Endothelial cell of umbilical vein (primary cell): ENCODE results near the gene CDH23. TPM values are rescaled to one million over a fixed set of nuclear protein-coding genes. Genes with fewer than 3 reads are reported as not detected.

Experiments used
- BruUV-seq: library from RNA; stranded (reverse); fragments of 400-500 nt; replicated peaks from 2 replicates; lab custom pipeline; 2021; lab: Mats Ljungman, UMichigan
- CTCF ChIA-PET: fragments of 300-600, 350-600 bp; sonication (Branson Sonifier 250); formaldehyde crosslinking; loops from one replicate; lab custom pipeline; 2021; ENCODE audit warnings: antibody characterized with exemption, inconsistent platforms; lab: Charles Lee
- POLR2A ChIA-PET: fragments of 300-600, 350-600 bp; sonication (Branson Sonifier 250); formaldehyde crosslinking; loops from one replicate; lab custom pipeline; 2021; ENCODE audit warnings: antibody characterized with exemption, inconsistent platforms; lab: Charles Lee
- DNase-seq: peaks from one replicate; pipeline ENCODE4 v3.0.0-alpha.2; 2011; ENCODE audit warnings: low read depth, low spot score
- FAIRE-seq: peaks from 2 replicates; lab custom pipeline; 2011; peaks lifted over from hg19 to GRCh38; lab: Jason Lieb, UNC
- H2AFZ ChIP-seq: 2 replicates; pipeline ENCODE4 v1.6.0; 2012; ENCODE audit warnings: low read depth, low read length, control low read depth, inconsistent platforms
- H3K27ac ChIP-seq: 2 replicates; pipeline ENCODE4 v1.5.1; 2011; ENCODE audit warnings: low read depth, mild to moderate bottlenecking, control low read depth, low read length, moderate library complexity; ENCODE audit not compliant: insufficient read depth
- H3K27me3 ChIP-seq, 2 experiments: 2 replicates each; pipeline versions ENCODE4 v1.6.0 to v1.6.1; 2011; ENCODE audit warnings: low read length in 2 of 2, mixed read lengths in 1 of 2; ENCODE audit not compliant: control insufficient read depth in 2 of 2, insufficient read depth in 2 of 2
- H3K36me3 ChIP-seq, 2 experiments: 2 replicates in 1 of 2; 3 replicates in 1 of 2; pipeline ENCODE4 v1.5.1; 2011; ENCODE audit warnings: low read length in 2 of 2, mild to moderate bottlenecking in 1 of 2, moderate library complexity in 1 of 2; ENCODE audit not compliant: control insufficient read depth in 2 of 2, insufficient read depth in 2 of 2; ENCODE audit errors: extremely low read depth in 1 of 2
- H3K4me1 ChIP-seq: 3 replicates; pipeline ENCODE4 v1.5.1; 2011; ENCODE audit warnings: mild to moderate bottlenecking, low read length; ENCODE audit not compliant: control insufficient read depth, insufficient read depth; ENCODE audit errors: extremely low read depth
- H3K4me2 ChIP-seq: 2 replicates; pipeline ENCODE4 v1.6.1; 2011; ENCODE audit warnings: low read length, control low read depth, mixed read lengths; ENCODE audit not compliant: insufficient read depth
- H3K4me3 ChIP-seq, 3 experiments: fragments of 200-600 bp in 1 of 3; sonication (generic), shearing (Covaris generic) in 1 of 3; replicated peaks in 1 of 3; 2 replicates each; pipeline ENCODE4 v1.5.1; 2011 to 2016; ENCODE audit warnings: control low read depth in 3 of 3, low read length in 3 of 3, mild to moderate bottlenecking in 2 of 3, inconsistent platforms in 1 of 3, low read depth in 1 of 3, moderate library complexity in 1 of 3; ENCODE audit not compliant: insufficient read depth in 1 of 3
- H3K79me2 ChIP-seq: 2 replicates; pipeline ENCODE4 v1.6.0; 2012; ENCODE audit warnings: low read length, inconsistent platforms; ENCODE audit not compliant: control insufficient read depth, insufficient read depth
- H3K9ac ChIP-seq: replicated peaks from 2 replicates; pipeline ENCODE3; 2011; ENCODE audit warnings: low read length, control low read depth; ENCODE audit not compliant: insufficient read depth; ENCODE audit errors: extremely low read depth
- H3K9me1 ChIP-seq: replicated peaks from 3 replicates; pipeline ENCODE4 v1.6.0; 2011; ENCODE audit warnings: mild to moderate bottlenecking, low read length; ENCODE audit not compliant: control insufficient read depth, insufficient read depth; ENCODE audit errors: extremely low read depth
- H3K9me3 ChIP-seq: replicated peaks from 2 replicates; pipeline ENCODE4 v1.5.1; 2012; ENCODE audit warnings: low read length, inconsistent platforms; ENCODE audit not compliant: control insufficient read depth, insufficient read depth
- H4K20me1 ChIP-seq: replicated peaks from 2 replicates; pipeline ENCODE3; 2011; ENCODE audit warnings: mild to moderate bottlenecking, low read length; ENCODE audit not compliant: control insufficient read depth, insufficient read depth; ENCODE audit errors: extremely low read depth
- EZH2 ChIP-seq: IDR thresholded peaks from 2 replicates; pipeline ENCODE4 v1.6.1; 2012; ENCODE audit warnings: borderline replicate concordance, low read depth, mild to moderate bottlenecking, moderate library complexity, low read length, inconsistent platforms; ENCODE audit not compliant: severe bottlenecking
- FOS ChIP-seq: IDR thresholded peaks from 2 replicates; pipeline ENCODE4 v1.6.1; 2011; ENCODE audit warnings: mild to moderate bottlenecking, low read length, moderate library complexity, borderline replicate concordance; ENCODE audit not compliant: insufficient read depth
- GATA2 ChIP-seq: IDR thresholded peaks from 2 replicates; pipeline ENCODE4 v1.7.0; 2011; ENCODE audit warnings: low read depth, mild to moderate bottlenecking, moderate library complexity, mixed read lengths, low read length; ENCODE audit not compliant: insufficient read length, insufficient read depth
- MYC ChIP-seq: IDR thresholded peaks from one replicate; pipeline ENCODE4 v1.6.1; 2011; ENCODE audit warnings: mild to moderate bottlenecking, low read depth, low read length
- POLR2A ChIP-seq: IDR thresholded peaks from 2 replicates; pipeline ENCODE4 v1.6.1; 2012; ENCODE audit warnings: low read depth, mild to moderate bottlenecking, control low read depth, low read length
- POLR2AphosphoS5 ChIP-seq: IDR thresholded peaks from 2 replicates; pipeline ENCODE4 v1.6.1; 2012; ENCODE audit warnings: low read depth, mild to moderate bottlenecking, control low read depth, low read length, moderate library complexity; ENCODE audit not compliant: insufficient read depth
- dilution Hi-C: fragments of 300-500 bp; cut with MboI; formaldehyde crosslinking; loops from one replicate; pipeline ENCODE4 v1.15.0; 2019; ENCODE audit warnings: low sequenced_read_pairs; ENCODE audit not compliant: extremely low pct_ligation_motif_present
- intact Hi-C: fragments of 100-400 bp; cut with micrococcal nuclease; formaldehyde crosslinking; loops from one replicate; pipeline ENCODE4 v1.10.0; 2022
- polyA plus RNA-seq, 4 experiments: library from polyadenylated mRNA; depleted of rRNA in 3 of 4; stranded (reverse) in 3 of 4; unstranded in 1 of 4; fragments of >200 nt; gene quantifications; 2 replicates each; pipeline versions ENCODE4 v1.2.1 to v1.2.3, GENCODE V29; 2011 to 2012; ENCODE audit warnings: missing spikeins in 1 of 4
- total RNA-seq: library from RNA; stranded (reverse); gene quantifications from 2 replicates; pipeline ENCODE4 v1.2.3, GENCODE V29; 2021
- TF ChIP-seq, protein P1 (sequence below), 2 donors: IDR thresholded peaks; 1 replicate in 1 of 2; 2 replicates in 1 of 2; pipeline ENCODE4 v1.5.1; 2011; ENCODE audit warnings: low read length in 2 of 2, mild to moderate bottlenecking in 2 of 2, moderate library complexity in 2 of 2, control low read depth in 1 of 2, inconsistent platforms in 1 of 2, low read depth in 1 of 2; ENCODE audit not compliant: insufficient read depth in 1 of 2; ENCODE audit errors: extremely low read depth in 1 of 2

The CDH23 gene
- total and polyA plus RNA-seq, 2 donors (not counting 3 experiments of a cell fraction or from before 2014, with no cell fraction given), result not detected

DNA sequence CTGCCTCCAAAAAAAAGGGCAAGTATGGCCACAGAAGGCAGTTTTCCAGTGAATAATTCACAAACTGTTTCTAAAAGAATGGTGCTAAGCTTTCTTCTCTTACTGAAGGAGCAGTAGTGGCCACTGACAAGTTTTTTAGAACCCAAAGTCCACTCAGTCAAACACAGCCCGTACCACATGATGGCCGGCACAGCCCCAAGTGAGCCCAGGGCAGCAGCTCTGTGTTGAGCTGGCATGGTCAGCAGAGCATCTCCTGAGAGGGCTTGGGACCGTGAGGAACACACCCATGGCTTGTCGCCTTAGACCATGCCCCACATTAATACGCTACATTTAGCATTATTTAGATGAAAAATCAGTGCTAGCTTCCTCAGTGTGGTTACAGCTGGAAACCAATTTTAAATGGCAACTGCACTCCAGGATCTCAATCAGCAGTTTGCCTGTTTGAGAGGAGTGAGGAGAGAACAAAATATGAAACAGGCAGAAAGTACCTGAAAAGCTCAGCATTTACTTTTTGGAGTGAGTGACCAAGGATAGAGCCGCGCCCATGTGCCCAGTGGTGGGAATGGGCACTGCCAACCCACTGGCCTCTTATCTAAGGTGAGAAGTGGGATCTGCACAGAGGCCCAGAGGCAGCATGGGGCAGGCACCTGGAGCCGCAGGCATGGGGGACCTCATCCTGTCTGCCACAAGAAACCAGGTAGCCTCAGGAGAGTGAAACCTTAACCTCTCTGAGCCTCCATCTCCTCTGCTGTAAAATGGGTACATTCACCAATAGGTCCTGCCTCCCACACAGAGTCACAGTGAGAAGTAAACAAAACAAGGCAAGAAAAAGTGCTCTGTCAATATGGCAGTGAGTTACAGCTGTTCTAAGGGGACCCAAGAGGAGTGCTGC is 437.0 kb downstream of the CDH23 start:
- ChIA-PET CTCF (interaction anchor here (9.6 kb wide), 1 partner anchor 62 kb away, joined by 152 read pairs; no protein-coding TSS in a partner anchor), POLR2A (no interaction called here)
- Histone ChIP-seq H4K20me1 (peaks cover 6% of the 10 kb centered on the region), H3K4me1 (peaks cover 23% of the 10 kb centered on the region), H3K27ac (no peak overlapping the region), H3K27me3 (no peaks in the 10 kb centered on the region), H3K79me2 (peaks cover 61% of the 10 kb centered on the region), H3K9ac (no peak overlapping the region), H3K9me1 (no peaks in the 10 kb centered on the region), H2AFZ (no peak overlapping the region), H3K9me3 (no peaks in the 10 kb centered on the region), H3K36me3 (peaks cover 16 to 46% of the 10 kb centered on the region in 2 experiments), H3K4me2 (no peak overlapping the region), H3K4me3 (no peak overlapping the region)
- dilution Hi-C loops (no loop called here), intact Hi-C loops (no loop called here)
- no peak for FAIRE-seq
- DNase-seq, result no peak
- no TSS peak for BruUV-seq
- TF ChIP-seq FOS (no peak), POLR2A (no peak), EZH2 (no peak), MYC (no peak), GATA2 (no peak), POLR2AphosphoS5 (no peak)
- TF ChIP-seq, protein P1, sequence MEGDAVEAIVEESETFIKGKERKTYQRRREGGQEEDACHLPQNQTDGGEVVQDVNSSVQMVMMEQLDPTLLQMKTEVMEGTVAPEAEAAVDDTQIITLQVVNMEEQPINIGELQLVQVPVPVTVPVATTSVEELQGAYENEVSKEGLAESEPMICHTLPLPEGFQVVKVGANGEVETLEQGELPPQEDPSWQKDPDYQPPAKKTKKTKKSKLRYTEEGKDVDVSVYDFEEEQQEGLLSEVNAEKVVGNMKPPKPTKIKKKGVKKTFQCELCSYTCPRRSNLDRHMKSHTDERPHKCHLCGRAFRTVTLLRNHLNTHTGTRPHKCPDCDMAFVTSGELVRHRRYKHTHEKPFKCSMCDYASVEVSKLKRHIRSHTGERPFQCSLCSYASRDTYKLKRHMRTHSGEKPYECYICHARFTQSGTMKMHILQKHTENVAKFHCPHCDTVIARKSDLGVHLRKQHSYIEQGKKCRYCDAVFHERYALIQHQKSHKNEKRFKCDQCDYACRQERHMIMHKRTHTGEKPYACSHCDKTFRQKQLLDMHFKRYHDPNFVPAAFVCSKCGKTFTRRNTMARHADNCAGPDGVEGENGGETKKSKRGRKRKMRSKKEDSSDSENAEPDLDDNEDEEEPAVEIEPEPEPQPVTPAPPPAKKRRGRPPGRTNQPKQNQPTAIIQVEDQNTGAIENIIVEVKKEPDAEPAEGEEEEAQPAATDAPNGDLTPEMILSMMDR (IDR thresholded peaks at IDR 0.05; ENCODE audit: extremely low read depth in 1 of 2, insufficient read depth in 1 of 2, low read depth in 1 of 2, low read length in 2 of 2), result no peak
